ENCODE results near the gene NISCH. TPM values are rescaled to one million over a fixed set of nuclear protein-coding genes. Genes with fewer than 3 reads are reported as not detected.

NISCH gene
- total RNA-seq, 1 experiment from 2014 or later: 48.6 TPM

DNA sequence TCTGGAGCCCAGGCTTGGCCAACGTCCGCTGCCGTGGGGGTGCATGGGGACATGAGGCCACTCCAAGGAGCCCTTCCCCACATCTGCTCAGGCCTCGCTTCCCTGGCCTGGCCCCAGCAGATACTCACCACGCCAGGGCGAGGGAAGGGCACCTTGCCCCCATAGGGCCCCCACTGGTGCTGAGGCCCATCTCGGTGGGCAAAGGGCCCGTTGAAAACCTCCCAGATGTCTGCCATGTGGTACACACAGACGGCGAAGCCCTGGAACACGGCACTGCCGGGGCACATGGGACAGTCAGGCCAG is 15.2 kb upstream of the NISCH start:
- Histone ChIP-seq H3K4me1 (ENCODE audit: insufficient read depth, low read length, poor library complexity, severe bottlenecking) (no peaks in the 10 kb centered on the region), H3K36me3 (ENCODE audit: insufficient read depth, low read length, poor library complexity, severe bottlenecking) (no peaks in the 10 kb centered on the region), H3K4me3 (ENCODE audit: low read depth, low read length, poor library complexity, severe bottlenecking) (no peak overlapping the region), H3K27me3 (replicated peaks; ENCODE audit: insufficient read depth, low read depth, low read length, poor library complexity) (no peaks in the 10 kb centered on the region), H3K9me3 (ENCODE audit: low read depth, low read length, poor library complexity, severe bottlenecking) (no peaks in the 10 kb centered on the region), H3K27ac (ENCODE audit: low read depth, low read length, poor library complexity, severe bottlenecking) (no peak overlapping the region)
- ChIA-PET POLR2A (ENCODE audit: low non-redundant PET) (no interaction called here), CTCF (no interaction called here)
- no peak for TF ChIP-seq EZH2 (IDR thresholded peaks at IDR 0.05; ENCODE audit: borderline replicate concordance, low read depth, low read length, poor library complexity, severe bottlenecking)
- TF ChIP-seq, protein P1, sequence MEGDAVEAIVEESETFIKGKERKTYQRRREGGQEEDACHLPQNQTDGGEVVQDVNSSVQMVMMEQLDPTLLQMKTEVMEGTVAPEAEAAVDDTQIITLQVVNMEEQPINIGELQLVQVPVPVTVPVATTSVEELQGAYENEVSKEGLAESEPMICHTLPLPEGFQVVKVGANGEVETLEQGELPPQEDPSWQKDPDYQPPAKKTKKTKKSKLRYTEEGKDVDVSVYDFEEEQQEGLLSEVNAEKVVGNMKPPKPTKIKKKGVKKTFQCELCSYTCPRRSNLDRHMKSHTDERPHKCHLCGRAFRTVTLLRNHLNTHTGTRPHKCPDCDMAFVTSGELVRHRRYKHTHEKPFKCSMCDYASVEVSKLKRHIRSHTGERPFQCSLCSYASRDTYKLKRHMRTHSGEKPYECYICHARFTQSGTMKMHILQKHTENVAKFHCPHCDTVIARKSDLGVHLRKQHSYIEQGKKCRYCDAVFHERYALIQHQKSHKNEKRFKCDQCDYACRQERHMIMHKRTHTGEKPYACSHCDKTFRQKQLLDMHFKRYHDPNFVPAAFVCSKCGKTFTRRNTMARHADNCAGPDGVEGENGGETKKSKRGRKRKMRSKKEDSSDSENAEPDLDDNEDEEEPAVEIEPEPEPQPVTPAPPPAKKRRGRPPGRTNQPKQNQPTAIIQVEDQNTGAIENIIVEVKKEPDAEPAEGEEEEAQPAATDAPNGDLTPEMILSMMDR (conservative IDR thresholded peaks at IDR 0.05; ENCODE audit: low read depth, low read length): no peak
- intact Hi-C loops (cut with micrococcal nuclease; ENCODE audit: unreplicated experiment): no loop called here
- BruUV-seq (replicated peaks): no TSS peak
- DNase-seq (ENCODE audit: low spot score): no peak

DNA sequence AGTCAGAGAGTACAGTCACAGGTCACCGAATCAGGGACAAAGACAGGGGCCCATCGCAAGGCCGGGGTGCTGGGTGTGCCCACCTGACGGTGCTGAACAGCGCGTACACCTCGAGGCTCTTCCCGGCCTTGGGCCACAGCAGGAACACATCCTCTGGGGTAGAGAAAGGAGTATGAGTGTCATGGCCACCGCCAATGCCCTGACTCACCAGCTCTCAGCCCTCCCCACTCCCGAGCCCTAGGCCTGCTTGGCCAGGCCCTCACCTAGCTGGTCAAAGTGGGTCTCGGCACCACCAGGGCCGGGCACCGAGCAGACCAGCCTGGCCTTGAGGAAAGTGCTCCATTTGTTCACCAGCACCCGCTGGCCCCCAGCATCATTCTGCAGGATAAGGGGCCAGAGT is 14.7 kb upstream of the NISCH start:
- DNase-seq (ENCODE audit: low spot score): no peak
- intact Hi-C loops (cut with micrococcal nuclease; ENCODE audit: unreplicated experiment): no loop called here
- ChIA-PET POLR2A (ENCODE audit: low non-redundant PET) (no interaction called here), CTCF (no interaction called here)
- H3K4me3 ChIP-seq (ENCODE audit: low read depth, low read length, poor library complexity, severe bottlenecking): no peak overlapping the region
- H3K27ac ChIP-seq (ENCODE audit: low read depth, low read length, poor library complexity, severe bottlenecking): no peak overlapping the region
- no peaks in the 10 kb centered on the region for H3K36me3 ChIP-seq (ENCODE audit: insufficient read depth, low read length, poor library complexity, severe bottlenecking)
- no peaks in the 10 kb centered on the region for H3K9me3 ChIP-seq (ENCODE audit: low read depth, low read length, poor library complexity, severe bottlenecking)
- BruUV-seq (replicated peaks): no TSS peak
- H3K4me1 ChIP-seq (ENCODE audit: insufficient read depth, low read length, poor library complexity, severe bottlenecking): no peaks in the 10 kb centered on the region
- H3K27me3 ChIP-seq (replicated peaks; ENCODE audit: insufficient read depth, low read depth, low read length, poor library complexity): no peaks in the 10 kb centered on the region
- TF ChIP-seq, protein P1 (conservative IDR thresholded peaks at IDR 0.05; ENCODE audit: low read depth, low read length): no peak
- TF ChIP-seq EZH2 (IDR thresholded peaks at IDR 0.05; ENCODE audit: borderline replicate concordance, low read depth, low read length, poor library complexity, severe bottlenecking): no peak

DNA sequence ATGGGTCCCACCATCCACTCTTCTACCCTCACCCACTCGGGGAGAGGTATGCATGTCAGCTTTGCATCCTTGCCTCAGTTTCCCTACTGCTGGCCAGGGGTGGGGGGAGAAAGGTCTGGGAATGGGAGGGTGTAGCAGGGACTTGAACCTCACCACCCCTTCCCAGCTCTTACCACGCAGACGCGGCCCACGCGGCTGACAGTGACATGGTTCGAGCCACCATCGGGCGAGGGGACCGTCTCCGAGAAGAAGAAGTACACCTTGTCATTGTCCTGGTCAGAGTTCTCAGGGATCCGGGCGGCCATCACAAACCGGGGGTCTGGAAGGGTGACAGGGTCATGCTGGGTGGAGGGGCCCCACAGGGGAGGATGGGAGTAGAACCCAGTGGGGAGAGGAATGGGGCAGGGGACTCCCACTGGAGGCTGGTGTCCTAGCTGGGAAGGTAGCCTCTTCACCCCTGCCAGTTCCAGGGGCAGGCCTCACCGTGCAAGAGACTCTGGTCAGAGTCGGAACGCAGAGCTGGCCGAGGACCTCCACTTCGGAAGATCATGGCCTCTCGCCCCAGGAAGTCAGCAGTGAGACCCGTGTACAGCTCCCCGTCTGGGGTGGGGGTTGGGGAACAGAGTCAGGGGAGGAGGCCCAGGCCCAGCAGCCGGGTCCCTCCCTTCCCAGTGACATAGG is 14.2 kb upstream of the NISCH start:
- Histone ChIP-seq H3K9me3 (ENCODE audit: low read depth, low read length, poor library complexity, severe bottlenecking) (no peaks in the 10 kb centered on the region), H3K27ac (ENCODE audit: low read depth, low read length, poor library complexity, severe bottlenecking) (no peak overlapping the region), H3K4me3 (ENCODE audit: low read depth, low read length, poor library complexity, severe bottlenecking) (no peak overlapping the region), H3K36me3 (ENCODE audit: insufficient read depth, low read length, poor library complexity, severe bottlenecking) (no peaks in the 10 kb centered on the region), H3K4me1 (ENCODE audit: insufficient read depth, low read length, poor library complexity, severe bottlenecking) (no peaks in the 10 kb centered on the region), H3K27me3 (replicated peaks; ENCODE audit: insufficient read depth, low read depth, low read length, poor library complexity) (no peaks in the 10 kb centered on the region)
- ChIA-PET POLR2A (ENCODE audit: low non-redundant PET) (no interaction called here), CTCF (no interaction called here)
- intact Hi-C loops (cut with micrococcal nuclease; ENCODE audit: unreplicated experiment): no loop called here
- no TSS peak for BruUV-seq (replicated peaks)
- DNase-seq (ENCODE audit: low spot score): no peak
- TF ChIP-seq, protein P1 (conservative IDR thresholded peaks at IDR 0.05; ENCODE audit: low read depth, low read length): no peak
- no peak for TF ChIP-seq EZH2 (IDR thresholded peaks at IDR 0.05; ENCODE audit: borderline replicate concordance, low read depth, low read length, poor library complexity, severe bottlenecking)
